GM23338 (cell line): ENCODE results near the gene RFX8. TPM values are rescaled to one million over a fixed set of nuclear protein-coding genes. Genes with fewer than 3 reads are reported as not detected.

Experiments used
- ATAC-seq: fragments of 200-7000 bp; cut with Tn5 transposase; 3 replicates; pipeline ENCODE4 v1.9.1; 2020
- DNase-seq: peaks from one replicate; pipeline ENCODE4 v3.0.0-alpha.2; 2015; ENCODE audit warnings: low spot score
- H2AFZ ChIP-seq: fragments of 200-600 bp; sonication (generic); 2 replicates; pipeline ENCODE4 v1.8.0; 2016; ENCODE audit warnings: antibody characterized with exemption, mild to moderate bottlenecking, moderate library complexity
- H3F3A ChIP-seq: fragments of 200-600 bp; sonication (generic); replicated peaks from 2 replicates; pipeline ENCODE4 v1.8.0; 2017; ENCODE audit warnings: antibody characterized with exemption, mixed run types, low read depth
- H3K27ac ChIP-seq: fragments of 200-600 bp; sonication (generic); 2 replicates; pipeline ENCODE4 v1.6.1; 2016; ENCODE audit warnings: low read depth
- H3K27me3 ChIP-seq: fragments of 200-600 bp; sonication (generic); 2 replicates; pipeline ENCODE4 v1.8.0; 2016; ENCODE audit warnings: mild to moderate bottlenecking, mixed run types, moderate library complexity; ENCODE audit not compliant: insufficient read depth
- H3K36me3 ChIP-seq: fragments of 200-600 bp; sonication (generic); 2 replicates; pipeline ENCODE4 v1.8.0; 2016; ENCODE audit warnings: mild to moderate bottlenecking; ENCODE audit not compliant: insufficient read depth
- H3K4me1 ChIP-seq: fragments of 200-600 bp; sonication (generic); 2 replicates; pipeline ENCODE4 v1.8.0; 2016; ENCODE audit warnings: mild to moderate bottlenecking, moderate library complexity; ENCODE audit not compliant: insufficient read depth
- H3K4me2 ChIP-seq: fragments of 200-600 bp; sonication (generic); 2 replicates; pipeline ENCODE4 v1.7.1; 2017; ENCODE audit warnings: mixed run types
- H3K4me3 ChIP-seq: fragments of 200-600 bp; sonication (generic); 2 replicates; pipeline ENCODE4 v1.6.1; 2016; ENCODE audit warnings: mixed run types
- H3K79me2 ChIP-seq: fragments of 200-600 bp; sonication (generic); replicated peaks from 2 replicates; pipeline ENCODE4 v1.8.0; 2017; ENCODE audit warnings: mild to moderate bottlenecking; ENCODE audit not compliant: insufficient read depth
- H3K9me2 ChIP-seq: fragments of 200-600 bp; sonication (generic); 2 replicates; pipeline ENCODE4 v1.8.0; 2017; ENCODE audit not compliant: insufficient read depth
- H4K20me1 ChIP-seq: fragments of 200-600 bp; sonication (generic); replicated peaks from 2 replicates; pipeline ENCODE4 v1.8.0; 2017; ENCODE audit warnings: mild to moderate bottlenecking; ENCODE audit not compliant: insufficient read depth
- H3K27ac Mint-ChIP-seq: 2 replicates; pipeline ENCODE4 v1.8.0; 2020; ENCODE audit warnings: inconsistent platforms, mild to moderate bottlenecking, moderate library complexity, mixed read lengths
- H3K27me3 Mint-ChIP-seq: 3 replicates; pipeline ENCODE4 v1.8.0; 2022; ENCODE audit warnings: low read depth, mild to moderate bottlenecking, moderate library complexity, mixed read lengths, inconsistent platforms; ENCODE audit not compliant: insufficient read depth, poor library complexity
- H3K36me3 Mint-ChIP-seq: 3 replicates; pipeline ENCODE4 v1.8.0; 2021; ENCODE audit warnings: low read depth, mild to moderate bottlenecking, inconsistent platforms, moderate library complexity, mixed read lengths
- H3K4me1 Mint-ChIP-seq: 3 replicates; pipeline ENCODE4 v1.8.0; 2020; ENCODE audit warnings: mild to moderate bottlenecking, inconsistent platforms, mixed read lengths
- H3K4me3 Mint-ChIP-seq: 3 replicates; pipeline ENCODE4 v1.8.0; 2021; ENCODE audit warnings: moderate library complexity, mild to moderate bottlenecking, inconsistent platforms, mixed read lengths
- H3K9me3 Mint-ChIP-seq: 3 replicates; pipeline ENCODE4 v1.8.0; 2020; ENCODE audit warnings: moderate library complexity, mild to moderate bottlenecking, inconsistent platforms, mixed read lengths
- EZH2phosphoT487 ChIP-seq: fragments of 200-600 bp; sonication (generic); IDR thresholded peaks from one replicate; pipeline ENCODE4 v1.8.1; 2018; ENCODE audit warnings: antibody characterized with exemption; ENCODE audit not compliant: unreplicated experiment
- JUNB ChIP-seq: IDR thresholded peaks from one replicate; pipeline ENCODE4 v1.6.1; 2016; ENCODE audit warnings: antibody characterized with exemption; ENCODE audit not compliant: unreplicated experiment
- POLR2AphosphoS5 ChIP-seq: IDR thresholded peaks from 2 replicates; pipeline ENCODE4 v1.6.1; 2016; ENCODE audit warnings: antibody characterized with exemption, low read depth
- STAT1 ChIP-seq: IDR thresholded peaks from one replicate; pipeline ENCODE4 v1.6.1; 2016; ENCODE audit warnings: antibody characterized with exemption; ENCODE audit not compliant: unreplicated experiment
- ZNF331 ChIP-seq: fragments of 250-450 bp; sonication (Bioruptor Pico); IDR thresholded peaks from 2 replicates; pipeline ENCODE4 v1.5.0; 2020; ENCODE audit warnings: low read depth, mild to moderate bottlenecking, moderate library complexity
- polyA plus RNA-seq: library from polyadenylated mRNA; unstranded; fragments of >200 nt; fragmentation: Nextera tagmentation; extraction: Ambion mirVana; gene quantifications from 2 replicates; pipeline ENCODE4 v1.2.1, GENCODE V29; 2016
- total RNA-seq: library from RNA; depleted of rRNA; stranded (reverse); fragments of >200 nt; shearing (Covaris generic); gene quantifications from 2 replicates; pipeline ENCODE4 v1.2.3, GENCODE V29; 2014
- TF ChIP-seq, protein P1 (sequence below), 2 experiments: fragments of 200-600 bp in 1 of 2; sonication (generic) in 1 of 2; conservative IDR thresholded peaks; 2 replicates each; pipeline versions ENCODE4 v1.5.1 to v1.6.1; 2016 to 2017; ENCODE audit warnings: antibody characterized with exemption in 2 of 2, low read depth in 2 of 2, mild to moderate bottlenecking in 2 of 2, moderate library complexity in 1 of 2
- TF ChIP-seq, protein P2 (sequence below): fragments of 250-450 bp; sonication (Bioruptor Pico); IDR thresholded peaks from 2 replicates; pipeline ENCODE4 v1.5.0; 2020; ENCODE audit warnings: mild to moderate bottlenecking, moderate library complexity

The RFX8 gene
- total and polyA plus RNA-seq, 2 experiments from 2014 or later, result 0.65 to 1.5 TPM

GRCh38 chr2:101349893-101350662, 124.8 kb downstream of the RFX8 start:
- Histone ChIP-seq H2AFZ (no peak overlapping the region), H3K79me2 (no peaks in the 10 kb centered on the region), H3K27me3 (no peaks in the 10 kb centered on the region), H3K4me2 (no peak overlapping the region), H3K4me3 (no peak overlapping the region), H3K9me2 (no peaks in the 10 kb centered on the region), H3K36me3 (no peaks in the 10 kb centered on the region), H3K27ac (no peak overlapping the region), H3K4me1 (no peaks in the 10 kb centered on the region), H3F3A (no peaks in the 10 kb centered on the region), H4K20me1 (no peaks in the 10 kb centered on the region)
- no peaks in the 10 kb centered on the region for H3K9me3 Mint-ChIP-seq
- TF ChIP-seq, protein P1, sequence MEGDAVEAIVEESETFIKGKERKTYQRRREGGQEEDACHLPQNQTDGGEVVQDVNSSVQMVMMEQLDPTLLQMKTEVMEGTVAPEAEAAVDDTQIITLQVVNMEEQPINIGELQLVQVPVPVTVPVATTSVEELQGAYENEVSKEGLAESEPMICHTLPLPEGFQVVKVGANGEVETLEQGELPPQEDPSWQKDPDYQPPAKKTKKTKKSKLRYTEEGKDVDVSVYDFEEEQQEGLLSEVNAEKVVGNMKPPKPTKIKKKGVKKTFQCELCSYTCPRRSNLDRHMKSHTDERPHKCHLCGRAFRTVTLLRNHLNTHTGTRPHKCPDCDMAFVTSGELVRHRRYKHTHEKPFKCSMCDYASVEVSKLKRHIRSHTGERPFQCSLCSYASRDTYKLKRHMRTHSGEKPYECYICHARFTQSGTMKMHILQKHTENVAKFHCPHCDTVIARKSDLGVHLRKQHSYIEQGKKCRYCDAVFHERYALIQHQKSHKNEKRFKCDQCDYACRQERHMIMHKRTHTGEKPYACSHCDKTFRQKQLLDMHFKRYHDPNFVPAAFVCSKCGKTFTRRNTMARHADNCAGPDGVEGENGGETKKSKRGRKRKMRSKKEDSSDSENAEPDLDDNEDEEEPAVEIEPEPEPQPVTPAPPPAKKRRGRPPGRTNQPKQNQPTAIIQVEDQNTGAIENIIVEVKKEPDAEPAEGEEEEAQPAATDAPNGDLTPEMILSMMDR (conservative IDR thresholded peaks at IDR 0.05; ENCODE audit: low read depth in 2 of 2), result peak; percentile 28 to 37
- no peak for TF ChIP-seq JUNB
- TF ChIP-seq ZNF331 (CRISPR knock-in tag), result no peak
- TF ChIP-seq POLR2AphosphoS5, result no peak
- H3K4me1 Mint-ChIP-seq, result peaks cover 6% of the 10 kb centered on the region; the same call in 1 of the 3 replicates
- H3K36me3 Mint-ChIP-seq, result no peaks in the 10 kb centered on the region
- ATAC-seq, result no peak
- H3K27ac Mint-ChIP-seq, result no peak overlapping the region
- peaks cover 10% of the 10 kb centered on the region for H3K27me3 Mint-ChIP-seq
- DNase-seq, result no peak
- H3K4me3 Mint-ChIP-seq, result no peak overlapping the region

DNA sequence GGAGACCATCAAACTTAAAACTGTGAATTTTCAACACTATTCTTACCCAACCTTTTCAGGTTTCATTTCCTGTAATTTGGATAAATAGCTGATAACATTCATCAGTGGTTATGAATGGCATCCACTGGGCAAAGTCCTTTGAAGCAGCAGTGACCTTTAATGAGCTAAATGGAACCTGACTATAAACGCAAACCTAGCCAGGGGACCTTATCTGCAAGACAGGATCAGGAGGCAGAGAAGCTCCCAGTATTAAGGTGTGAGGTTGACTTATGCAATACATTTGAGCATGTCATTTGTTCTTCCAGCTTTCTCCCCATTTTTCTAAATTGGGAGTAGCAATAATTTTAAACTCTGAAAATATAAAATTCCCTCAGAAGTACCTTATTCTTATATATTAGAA, 126.0 kb downstream of the RFX8 start:
- no peak for ATAC-seq
- no peaks in the 10 kb centered on the region for H4K20me1 ChIP-seq
- no peak overlapping the region for H2AFZ ChIP-seq
- no peaks in the 10 kb centered on the region for H3K79me2 ChIP-seq
- no peaks in the 10 kb centered on the region for H3K36me3 Mint-ChIP-seq
- H3K4me3 Mint-ChIP-seq, result no peak overlapping the region
- H3K4me2 ChIP-seq, result no peak overlapping the region
- H3K36me3 ChIP-seq, result no peaks in the 10 kb centered on the region
- H3K9me3 Mint-ChIP-seq, result no peaks in the 10 kb centered on the region
- peaks cover 6% of the 10 kb centered on the region; the same call in 2 of the 3 replicates for H3K4me1 Mint-ChIP-seq
- H3K4me1 ChIP-seq, result no peaks in the 10 kb centered on the region
- H3K27ac ChIP-seq, result no peak overlapping the region
- DNase-seq, result no peak
- H3K9me2 ChIP-seq, result no peaks in the 10 kb centered on the region
- H3K4me3 ChIP-seq, result no peak overlapping the region
- H3K27me3 ChIP-seq, result no peaks in the 10 kb centered on the region
- peaks cover 4% of the 10 kb centered on the region for H3K27me3 Mint-ChIP-seq
- H3F3A ChIP-seq, result no peaks in the 10 kb centered on the region
- no peak overlapping the region for H3K27ac Mint-ChIP-seq
- TF ChIP-seq JUNB (no peak), STAT1 (no peak), EZH2phosphoT487 (no peak), POLR2AphosphoS5 (no peak)
- TF ChIP-seq, protein P1 (conservative IDR thresholded peaks at IDR 0.05; ENCODE audit: low read depth in 2 of 2), result no peak
- TF ChIP-seq, protein P2, sequence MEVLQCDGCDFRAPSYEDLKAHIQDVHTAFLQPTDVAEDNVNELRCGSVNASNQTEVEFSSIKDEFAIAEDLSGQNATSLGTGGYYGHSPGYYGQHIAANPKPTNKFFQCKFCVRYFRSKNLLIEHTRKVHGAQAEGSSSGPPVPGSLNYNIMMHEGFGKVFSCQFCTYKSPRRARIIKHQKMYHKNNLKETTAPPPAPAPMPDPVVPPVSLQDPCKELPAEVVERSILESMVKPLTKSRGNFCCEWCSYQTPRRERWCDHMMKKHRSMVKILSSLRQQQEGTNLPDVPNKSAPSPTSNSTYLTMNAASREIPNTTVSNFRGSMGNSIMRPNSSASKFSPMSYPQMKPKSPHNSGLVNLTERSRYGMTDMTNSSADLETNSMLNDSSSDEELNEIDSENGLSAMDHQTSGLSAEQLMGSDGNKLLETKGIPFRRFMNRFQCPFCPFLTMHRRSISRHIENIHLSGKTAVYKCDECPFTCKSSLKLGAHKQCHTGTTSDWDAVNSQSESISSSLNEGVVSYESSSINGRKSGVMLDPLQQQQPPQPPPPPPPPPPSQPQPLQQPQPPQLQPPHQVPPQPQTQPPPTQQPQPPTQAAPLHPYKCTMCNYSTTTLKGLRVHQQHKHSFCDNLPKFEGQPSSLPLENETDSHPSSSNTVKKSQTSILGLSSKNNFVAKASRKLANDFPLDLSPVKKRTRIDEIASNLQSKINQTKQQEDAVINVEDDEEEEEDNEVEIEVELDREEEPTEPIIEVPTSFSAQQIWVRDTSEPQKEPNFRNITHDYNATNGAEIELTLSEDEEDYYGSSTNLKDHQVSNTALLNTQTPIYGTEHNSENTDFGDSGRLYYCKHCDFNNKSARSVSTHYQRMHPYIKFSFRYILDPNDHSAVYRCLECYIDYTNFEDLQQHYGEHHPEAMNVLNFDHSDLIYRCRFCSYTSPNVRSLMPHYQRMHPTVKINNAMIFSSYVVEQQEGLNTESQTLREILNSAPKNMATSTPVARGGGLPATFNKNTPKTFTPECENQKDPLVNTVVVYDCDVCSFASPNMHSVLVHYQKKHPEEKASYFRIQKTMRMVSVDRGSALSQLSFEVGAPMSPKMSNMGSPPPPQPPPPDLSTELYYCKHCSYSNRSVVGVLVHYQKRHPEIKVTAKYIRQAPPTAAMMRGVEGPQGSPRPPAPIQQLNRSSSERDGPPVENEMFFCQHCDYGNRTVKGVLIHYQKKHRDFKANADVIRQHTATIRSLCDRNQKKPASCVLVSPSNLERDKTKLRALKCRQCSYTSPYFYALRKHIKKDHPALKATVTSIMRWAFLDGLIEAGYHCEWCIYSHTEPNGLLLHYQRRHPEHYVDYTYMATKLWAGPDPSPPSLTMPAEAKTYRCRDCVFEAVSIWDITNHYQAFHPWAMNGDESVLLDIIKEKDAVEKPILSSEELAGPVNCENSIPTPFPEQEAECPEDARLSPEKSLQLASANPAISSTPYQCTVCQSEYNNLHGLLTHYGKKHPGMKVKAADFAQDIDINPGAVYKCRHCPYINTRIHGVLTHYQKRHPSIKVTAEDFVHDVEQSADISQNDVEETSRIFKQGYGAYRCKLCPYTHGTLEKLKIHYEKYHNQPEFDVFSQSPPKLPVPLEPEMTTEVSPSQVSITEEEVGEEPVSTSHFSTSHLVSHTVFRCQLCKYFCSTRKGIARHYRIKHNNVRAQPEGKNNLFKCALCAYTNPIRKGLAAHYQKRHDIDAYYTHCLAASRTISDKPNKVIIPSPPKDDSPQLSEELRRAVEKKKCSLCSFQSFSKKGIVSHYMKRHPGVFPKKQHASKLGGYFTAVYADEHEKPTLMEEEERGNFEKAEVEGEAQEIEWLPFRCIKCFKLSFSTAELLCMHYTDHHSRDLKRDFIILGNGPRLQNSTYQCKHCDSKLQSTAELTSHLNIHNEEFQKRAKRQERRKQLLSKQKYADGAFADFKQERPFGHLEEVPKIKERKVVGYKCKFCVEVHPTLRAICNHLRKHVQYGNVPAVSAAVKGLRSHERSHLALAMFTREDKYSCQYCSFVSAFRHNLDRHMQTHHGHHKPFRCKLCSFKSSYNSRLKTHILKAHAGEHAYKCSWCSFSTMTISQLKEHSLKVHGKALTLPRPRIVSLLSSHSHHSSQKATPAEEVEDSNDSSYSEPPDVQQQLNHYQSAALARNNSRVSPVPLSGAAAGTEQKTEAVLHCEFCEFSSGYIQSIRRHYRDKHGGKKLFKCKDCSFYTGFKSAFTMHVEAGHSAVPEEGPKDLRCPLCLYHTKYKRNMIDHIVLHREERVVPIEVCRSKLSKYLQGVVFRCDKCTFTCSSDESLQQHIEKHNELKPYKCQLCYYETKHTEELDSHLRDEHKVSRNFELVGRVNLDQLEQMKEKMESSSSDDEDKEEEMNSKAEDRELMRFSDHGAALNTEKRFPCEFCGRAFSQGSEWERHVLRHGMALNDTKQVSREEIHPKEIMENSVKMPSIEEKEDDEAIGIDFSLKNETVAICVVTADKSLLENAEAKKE, result no peak
